HG02610 (cell line): Measurements from ENCODE around the gene ADGRF4.
"Not testable (repeated sequence)": the region's sequence is repeated elsewhere in the genome, so short reads cannot be mapped to it uniquely, and the experiment has no call there.

ENCODE experiments used
- ATAC-seq: cut with Tn5 transposase; IDR thresholded peaks from one replicate; pipeline ENCODE4 v1.9.1; 2021; ENCODE audit warnings: mild to moderate bottlenecking, moderate library complexity; ENCODE audit not compliant: unreplicated experiment

The ADGRF4 gene

GRCh38 chr6:47734831-47735481 lies 36.6 kb downstream of the ADGRF4 start:
- no peak for ATAC-seq

- ATAC-seq, result no peak
These were observed 37.8 kb downstream of the ADGRF4 start for GRCh38 chr6:47736083-47736700.

- ATAC-seq, result no peak
These were observed 39.0 kb downstream of the ADGRF4 start for GRCh38 chr6:47737406-47737805.

- no peak for ATAC-seq
These were observed 42.3 kb downstream of the ADGRF4 start for GRCh38 chr6:47740714-47741113.

GRCh38 chr6:47741807-47742206 lies 43.4 kb downstream of the ADGRF4 start:
- ATAC-seq, result peak; percentile 89

- no peak for ATAC-seq
These were observed 45.4 kb downstream of the ADGRF4 start for GRCh38 chr6:47743744-47744143.

- ATAC-seq, result not testable (repeated sequence)
These were observed 46.9 kb downstream of the ADGRF4 start for GRCh38 chr6:47745269-47745668.

- no peak for ATAC-seq
These were observed 51.4 kb downstream of the ADGRF4 start for GRCh38 chr6:47749757-47750156.

- ATAC-seq, result no peak
These were observed 54.4 kb downstream of the ADGRF4 start for GRCh38 chr6:47752801-47753200.

- ATAC-seq, result no peak
These were observed 61.0 kb downstream of the ADGRF4 start for GRCh38 chr6:47759364-47759763.

GRCh38 chr6:47762502-47762901 lies 64.1 kb downstream of the ADGRF4 start:
- no peak for ATAC-seq

GRCh38 chr6:47766445-47766844 lies 68.1 kb downstream of the ADGRF4 start:
- ATAC-seq, result no peak

GRCh38 chr6:47767102-47767501 lies 68.7 kb downstream of the ADGRF4 start:
- no peak for ATAC-seq

GRCh38 chr6:47769982-47770381 lies 71.6 kb downstream of the ADGRF4 start:
- ATAC-seq, result no peak
